Measurements from ENCODE around the gene NPEPL1.

DNA sequence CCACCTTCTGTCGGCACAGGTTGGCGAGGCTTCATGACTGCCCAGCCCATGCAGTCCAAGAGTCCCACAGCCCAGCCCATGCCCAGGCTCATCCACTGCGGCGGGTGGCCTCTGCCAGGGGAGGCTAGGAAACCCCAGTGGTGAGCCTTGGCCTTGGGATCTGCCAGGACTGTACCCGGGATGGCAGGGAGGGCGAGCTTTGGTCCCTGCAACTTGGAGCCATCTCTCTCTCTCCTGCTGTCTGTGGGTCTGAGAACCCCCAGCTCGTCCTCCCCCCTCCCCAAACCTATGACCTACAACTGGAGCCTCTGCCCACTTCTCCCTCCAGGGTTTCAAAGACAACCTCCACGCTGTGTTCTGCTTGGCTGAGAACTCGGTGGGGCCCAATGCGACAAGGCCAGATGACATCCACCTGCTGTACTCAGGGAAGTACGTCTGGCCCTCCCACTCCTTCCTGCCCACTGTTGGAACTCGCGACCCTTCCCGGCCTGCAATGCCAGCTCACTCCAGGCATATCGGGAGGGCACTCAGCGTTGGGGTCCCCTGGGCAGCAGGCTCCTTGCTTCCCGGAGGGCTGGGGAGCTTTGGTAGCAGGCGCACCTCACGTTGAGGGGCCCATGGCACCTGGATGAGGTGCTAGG, 19.7 kb downstream of the NPEPL1 start:
- TF ChIP-seq CTCF (optimal IDR thresholded peaks at IDR 0.05 in 1 of 3, IDR thresholded peaks at IDR 0.05 in 1 of 3, conservative IDR thresholded peaks at IDR 0.05 in 1 of 3; ENCODE audit: extremely low read depth in 1 of 3, insufficient read depth in 2 of 3, low read length in 3 of 3) (no peak), EZH2 (IDR thresholded peaks at IDR 0.05; ENCODE audit: low read length) (no peak)
